ENCODE measurements around the gene TNIK.

Gene TNIK

GRCh38 chr3:171404376-171404967, 55.7 kb downstream of the TNIK start:
- Histone ChIP-seq H2AFZ (ENCODE audit: low read depth) (no peak overlapping the region), H3K9ac (no peak overlapping the region), H3K27ac (no peak overlapping the region), H3K4me1 (ENCODE audit: low read depth, poor library complexity, severe bottlenecking) (no peaks in the 10 kb centered on the region), H3K4me2 (no peak overlapping the region), H4K20me1 (ENCODE audit: insufficient read depth) (no peaks in the 10 kb centered on the region), H3K4me3 (IDR thresholded peaks at IDR 0.05; ENCODE audit: insufficient read depth, low read depth, low read length) (no peak overlapping the region), H3K27me3 (ENCODE audit: insufficient read depth, low read depth) (no peaks in the 10 kb centered on the region), H3K79me2 (ENCODE audit: insufficient read depth, low read depth) (no peaks in the 10 kb centered on the region), H3K36me3 (ENCODE audit: insufficient read depth) (no peaks in the 10 kb centered on the region)
- TF ChIP-seq CTCF (conservative IDR thresholded peaks at IDR 0.05; ENCODE audit: low read depth, low read length) = no peak

DNA sequence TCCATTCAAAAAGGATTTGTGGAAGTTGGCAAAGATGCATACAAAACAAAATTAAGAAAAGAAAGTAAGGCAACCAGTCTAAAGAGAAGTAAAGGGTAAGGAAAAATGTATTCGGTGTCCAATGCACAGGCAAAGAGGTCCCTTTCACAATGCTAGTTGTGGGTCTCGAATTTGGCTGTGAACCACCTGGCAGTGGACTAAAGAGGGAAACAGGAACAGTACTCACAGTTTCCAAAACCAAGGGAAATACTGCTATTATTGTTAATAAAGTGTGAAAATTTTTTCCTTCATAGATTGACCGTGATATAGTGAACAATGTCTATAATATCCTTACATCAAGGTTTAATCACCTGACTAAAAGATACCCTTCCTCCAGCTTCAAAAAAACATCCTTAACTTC, 57.9 kb downstream of the TNIK start:
- Histone ChIP-seq H3K4me2 (no peak overlapping the region), H3K27ac (no peak overlapping the region), H3K9ac (no peak overlapping the region), H3K36me3 (ENCODE audit: insufficient read depth) (no peaks in the 10 kb centered on the region), H3K27me3 (ENCODE audit: insufficient read depth, low read depth) (no peaks in the 10 kb centered on the region), H3K79me2 (ENCODE audit: insufficient read depth, low read depth) (no peaks in the 10 kb centered on the region), H3K4me1 (ENCODE audit: low read depth, poor library complexity, severe bottlenecking) (no peaks in the 10 kb centered on the region), H4K20me1 (ENCODE audit: insufficient read depth) (no peaks in the 10 kb centered on the region), H2AFZ (ENCODE audit: low read depth) (no peak overlapping the region), H3K4me3 (IDR thresholded peaks at IDR 0.05; ENCODE audit: insufficient read depth, low read depth, low read length) (no peak overlapping the region)
- TF ChIP-seq CTCF (conservative IDR thresholded peaks at IDR 0.05; ENCODE audit: low read depth, low read length) = no peak

DNA sequence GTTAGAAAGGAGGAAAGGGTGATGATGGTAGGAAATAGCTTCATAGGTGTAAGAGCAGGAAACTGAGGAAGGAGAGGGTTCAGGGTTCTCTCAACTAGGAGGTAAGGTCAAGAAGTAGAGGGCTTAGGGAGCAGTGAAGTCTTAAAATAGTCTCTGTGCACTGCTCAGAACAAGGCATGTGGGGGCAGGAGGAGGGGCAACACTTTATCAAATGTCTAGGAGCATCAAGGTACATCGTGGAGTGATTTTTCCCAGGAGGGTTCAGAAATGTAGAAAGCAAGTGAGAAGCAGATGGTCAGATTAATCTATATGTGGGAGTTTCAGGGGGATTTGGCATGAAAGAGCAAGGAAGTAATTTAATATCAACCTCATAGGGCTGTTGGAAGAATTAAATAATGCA, 58.8 kb downstream of the TNIK start:
- H3K36me3 ChIP-seq (ENCODE audit: insufficient read depth) = no peaks in the 10 kb centered on the region
- H3K27me3 ChIP-seq (ENCODE audit: insufficient read depth, low read depth) = no peaks in the 10 kb centered on the region
- no peak overlapping the region for H3K27ac ChIP-seq
- no peak overlapping the region for H3K4me3 ChIP-seq (IDR thresholded peaks at IDR 0.05; ENCODE audit: insufficient read depth, low read depth, low read length)
- H4K20me1 ChIP-seq (ENCODE audit: insufficient read depth) = no peaks in the 10 kb centered on the region
- H3K79me2 ChIP-seq (ENCODE audit: insufficient read depth, low read depth) = no peaks in the 10 kb centered on the region
- H3K9ac ChIP-seq = no peak overlapping the region
- H3K4me1 ChIP-seq (ENCODE audit: low read depth, poor library complexity, severe bottlenecking) = no peaks in the 10 kb centered on the region
- H3K4me2 ChIP-seq = no peak overlapping the region
- no peak overlapping the region for H2AFZ ChIP-seq (ENCODE audit: low read depth)
- no peak for TF ChIP-seq CTCF (conservative IDR thresholded peaks at IDR 0.05; ENCODE audit: low read depth, low read length)

GRCh38 chr3:171399842-171400241, 60.4 kb downstream of the TNIK start:
- H3K4me3 ChIP-seq (IDR thresholded peaks at IDR 0.05; ENCODE audit: insufficient read depth, low read depth, low read length) = no peak overlapping the region
- H2AFZ ChIP-seq (ENCODE audit: low read depth) = no peak overlapping the region
- no peaks in the 10 kb centered on the region for H4K20me1 ChIP-seq (ENCODE audit: insufficient read depth)
- H3K9ac ChIP-seq = no peak overlapping the region
- no peak overlapping the region for H3K4me2 ChIP-seq
- H3K36me3 ChIP-seq (ENCODE audit: insufficient read depth) = no peaks in the 10 kb centered on the region
- TF ChIP-seq CTCF (conservative IDR thresholded peaks at IDR 0.05; ENCODE audit: low read depth, low read length) = no peak
- H3K27ac ChIP-seq = no peak overlapping the region
- H3K79me2 ChIP-seq (ENCODE audit: insufficient read depth, low read depth) = no peaks in the 10 kb centered on the region
- no peaks in the 10 kb centered on the region for H3K27me3 ChIP-seq (ENCODE audit: insufficient read depth, low read depth)
- H3K4me1 ChIP-seq (ENCODE audit: low read depth, poor library complexity, severe bottlenecking) = no peaks in the 10 kb centered on the region
